ENCODE data around the gene CMTM2.
A peak's percentile ranks its signal among the peaks of the same experiment; 100 is the strongest.
"Not testable (repeated sequence)": the region's sequence is repeated elsewhere in the genome, so short reads cannot be mapped to it uniquely, and the experiment has no call there.

CMTM2 gene

DNA sequence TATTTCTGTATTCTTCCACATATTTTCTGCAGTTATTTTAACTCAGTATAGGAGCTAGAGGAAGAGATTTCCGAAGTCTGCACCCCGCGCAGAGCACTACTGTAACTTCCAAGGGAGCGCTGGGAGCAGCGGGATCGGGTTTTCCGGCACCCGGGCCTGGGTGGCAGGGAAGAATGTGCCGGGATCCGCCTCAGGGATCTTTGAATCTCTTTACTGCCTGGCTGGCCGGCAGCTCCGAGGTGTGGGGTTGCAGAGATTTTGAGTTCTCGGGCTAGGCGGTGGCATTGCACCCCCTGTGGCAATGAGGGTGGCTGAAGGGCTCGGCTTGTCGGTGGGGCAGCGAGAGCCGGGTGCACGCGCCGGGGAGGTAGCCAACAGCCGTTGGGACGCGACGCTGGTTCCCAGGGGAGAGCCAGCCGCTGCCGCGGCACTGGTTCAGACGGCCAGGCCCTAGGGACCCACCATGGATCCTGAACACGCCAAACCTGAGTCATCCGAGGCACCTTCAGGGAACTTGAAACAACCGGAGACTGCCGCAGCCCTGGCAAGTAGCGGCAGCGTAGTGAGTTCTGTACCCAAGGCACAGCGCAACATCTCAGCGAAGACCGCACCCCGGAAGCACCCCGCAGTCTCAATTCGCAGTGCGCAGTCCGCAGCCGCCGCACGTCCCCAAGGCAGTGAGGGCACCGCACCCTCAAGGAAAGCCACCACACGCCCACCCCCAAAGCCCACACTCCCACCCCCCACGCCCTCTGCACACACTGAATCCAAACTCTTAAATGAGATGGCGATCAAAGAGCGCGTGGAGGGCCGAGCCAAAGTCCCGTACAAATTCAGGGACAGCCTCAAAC, 13.0 kb upstream of the CMTM2 start, which contains the start of gene CMTM1:
CMTM1 (plus strand) TSS at position 389 of the 851 bp plus-strand sequence; CDS start at position 464, 75 bp downstream.
- Histone ChIP-seq H3K27me3 (replicated peaks; ENCODE audit: control insufficient read depth, insufficient read depth, low read length, poor library complexity, severe bottlenecking) (no peaks in the 10 kb centered on the region), H3K4me3 (ENCODE audit: insufficient read depth, low read depth, low read length, poor library complexity, severe bottlenecking) (no peak within 1 kb of the TSS), H3K4me1 (ENCODE audit: control insufficient read depth, insufficient read depth, low read length, poor library complexity, severe bottlenecking) (peaks cover 20% of the 10 kb centered on the region), H3K27ac (ENCODE audit: insufficient read depth, low read length, poor library complexity, severe bottlenecking) (no peak within 1 kb of the TSS), H3K9me3 (ENCODE audit: control insufficient read depth, low read length) (no peaks in the 10 kb centered on the region), H3K36me3 (ENCODE audit: control insufficient read depth, insufficient read depth, low read length) (peaks cover 15% of the 10 kb centered on the region)
- no peak for DNase-seq

DNA sequence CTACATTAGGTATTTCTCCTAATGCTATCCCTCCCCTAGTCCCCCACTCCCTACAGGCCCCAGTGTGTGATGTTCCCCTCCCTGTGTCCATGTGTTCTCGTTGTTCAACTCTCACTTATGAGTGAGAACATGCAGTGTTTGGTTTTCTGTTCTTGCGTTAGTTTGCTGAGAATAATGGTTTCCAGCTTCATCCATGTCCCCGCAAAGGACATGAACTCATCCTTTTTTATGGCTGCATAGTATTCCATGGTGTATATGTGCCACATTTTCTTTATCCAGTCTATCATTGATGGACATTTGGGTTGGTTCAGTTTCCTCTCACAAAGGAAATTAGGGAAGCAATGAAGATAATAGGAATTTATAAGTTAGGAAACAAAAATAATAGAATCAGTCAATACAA, 12.0 kb upstream of the CMTM2 start:
- peaks cover 15% of the 10 kb centered on the region for H3K36me3 ChIP-seq (ENCODE audit: control insufficient read depth, insufficient read depth, low read length)
- not testable (repeated sequence) for DNase-seq; H3K27me3 ChIP-seq (replicated peaks; ENCODE audit: control insufficient read depth, insufficient read depth, low read length, poor library complexity, severe bottlenecking); H3K9me3 ChIP-seq (ENCODE audit: control insufficient read depth, low read length); H3K4me3 ChIP-seq (ENCODE audit: insufficient read depth, low read depth, low read length, poor library complexity, severe bottlenecking); H3K27ac ChIP-seq (ENCODE audit: insufficient read depth, low read length, poor library complexity, severe bottlenecking)
- H3K4me1 ChIP-seq (ENCODE audit: control insufficient read depth, insufficient read depth, low read length, poor library complexity, severe bottlenecking) = peaks cover 10% of the 10 kb centered on the region

DNA sequence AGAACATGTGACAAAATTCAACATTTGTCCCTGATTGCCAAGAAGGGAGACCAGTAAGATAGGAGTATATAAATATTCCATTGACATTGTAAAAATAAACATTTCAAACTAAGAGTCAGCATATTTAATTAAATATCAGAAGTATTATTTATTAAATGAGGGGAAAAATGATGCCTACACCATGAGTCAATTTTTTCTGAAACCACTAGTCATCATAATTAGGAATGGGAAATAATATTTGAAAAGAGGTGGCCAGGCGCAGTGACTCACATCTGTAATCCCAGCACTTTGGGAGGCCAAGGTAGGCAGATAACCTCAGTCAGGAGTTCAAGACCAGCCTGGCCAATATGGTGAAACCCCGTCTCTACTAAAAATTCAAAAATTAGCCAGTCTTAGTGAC, 10.9 kb upstream of the CMTM2 start:
- Histone ChIP-seq H3K9me3 (ENCODE audit: control insufficient read depth, low read length) (no peaks in the 10 kb centered on the region), H3K4me1 (ENCODE audit: control insufficient read depth, insufficient read depth, low read length, poor library complexity, severe bottlenecking) (peaks cover under 1% of the 10 kb centered on the region), H3K36me3 (ENCODE audit: control insufficient read depth, insufficient read depth, low read length) (peaks cover 15% of the 10 kb centered on the region), H3K4me3 (ENCODE audit: insufficient read depth, low read depth, low read length, poor library complexity, severe bottlenecking) (no peak overlapping the region), H3K27me3 (replicated peaks; ENCODE audit: control insufficient read depth, insufficient read depth, low read length, poor library complexity, severe bottlenecking) (no peaks in the 10 kb centered on the region), H3K27ac (ENCODE audit: insufficient read depth, low read length, poor library complexity, severe bottlenecking) (no peak overlapping the region)
- DNase-seq = no peak

DNA sequence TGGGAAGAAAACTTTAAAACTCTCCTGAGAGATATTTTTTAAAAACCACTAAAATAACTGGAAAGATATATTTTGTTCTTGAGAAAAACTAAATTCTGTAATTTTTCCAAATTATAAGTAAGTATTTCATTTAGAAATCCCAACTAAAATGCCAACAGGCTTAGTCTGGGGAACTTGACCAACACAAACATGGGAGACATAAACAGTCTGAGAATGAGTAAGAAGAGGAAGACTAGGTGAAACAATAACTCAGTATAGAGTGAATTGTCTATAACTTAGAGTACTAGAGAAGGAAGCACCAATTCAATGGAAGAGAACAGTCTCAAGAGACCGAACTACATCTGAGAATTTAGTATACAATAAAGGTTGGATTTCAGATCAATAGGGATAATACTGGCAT, 10.1 kb upstream of the CMTM2 start:
- no peaks in the 10 kb centered on the region for H3K9me3 ChIP-seq (ENCODE audit: control insufficient read depth, low read length)
- no peak for DNase-seq
- no peak overlapping the region for H3K27ac ChIP-seq (ENCODE audit: insufficient read depth, low read length, poor library complexity, severe bottlenecking)
- peaks cover 15% of the 10 kb centered on the region for H3K36me3 ChIP-seq (ENCODE audit: control insufficient read depth, insufficient read depth, low read length)
- H3K4me3 ChIP-seq (ENCODE audit: insufficient read depth, low read depth, low read length, poor library complexity, severe bottlenecking) = no peak overlapping the region
- no peaks in the 10 kb centered on the region for H3K27me3 ChIP-seq (replicated peaks; ENCODE audit: control insufficient read depth, insufficient read depth, low read length, poor library complexity, severe bottlenecking)
- H3K4me1 ChIP-seq (ENCODE audit: control insufficient read depth, insufficient read depth, low read length, poor library complexity, severe bottlenecking) = no peaks in the 10 kb centered on the region

DNA sequence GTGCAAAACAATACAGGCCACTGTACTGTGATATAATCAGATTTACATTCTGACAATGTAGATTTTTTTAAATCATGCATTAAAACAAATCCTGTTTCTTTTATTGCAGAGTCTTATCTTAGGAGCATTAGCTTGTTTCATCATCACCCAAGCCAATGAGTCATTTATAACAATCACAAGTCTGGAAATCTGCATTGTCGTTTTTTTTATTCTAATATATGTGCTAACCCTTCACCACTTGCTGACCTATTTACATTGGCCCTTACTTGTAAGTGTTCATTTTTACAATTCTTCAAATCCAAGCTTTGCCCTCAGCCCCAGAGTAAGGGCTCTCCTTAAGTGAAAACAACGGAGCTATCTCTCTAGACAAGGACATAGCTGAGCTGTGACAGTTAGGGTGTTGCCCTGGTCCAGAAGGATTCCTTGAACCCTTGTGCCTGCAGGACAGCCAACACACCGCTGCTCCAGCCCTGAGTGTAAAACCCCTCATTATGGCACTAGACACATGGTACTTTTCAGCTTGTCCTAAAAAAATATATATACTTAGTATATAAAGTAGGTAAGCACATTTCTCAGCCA, 9.3 kb upstream of the CMTM2 start:
- Histone ChIP-seq H3K27me3 (replicated peaks; ENCODE audit: control insufficient read depth, insufficient read depth, low read length, poor library complexity, severe bottlenecking) (no peaks in the 10 kb centered on the region), H3K4me1 (ENCODE audit: control insufficient read depth, insufficient read depth, low read length, poor library complexity, severe bottlenecking) (no peaks in the 10 kb centered on the region), H3K4me3 (ENCODE audit: insufficient read depth, low read depth, low read length, poor library complexity, severe bottlenecking) (no peak overlapping the region), H3K27ac (ENCODE audit: insufficient read depth, low read length, poor library complexity, severe bottlenecking) (no peak overlapping the region), H3K36me3 (ENCODE audit: control insufficient read depth, insufficient read depth, low read length) (peaks cover 15% of the 10 kb centered on the region), H3K9me3 (ENCODE audit: control insufficient read depth, low read length) (no peaks in the 10 kb centered on the region)
- no peak for DNase-seq

DNA sequence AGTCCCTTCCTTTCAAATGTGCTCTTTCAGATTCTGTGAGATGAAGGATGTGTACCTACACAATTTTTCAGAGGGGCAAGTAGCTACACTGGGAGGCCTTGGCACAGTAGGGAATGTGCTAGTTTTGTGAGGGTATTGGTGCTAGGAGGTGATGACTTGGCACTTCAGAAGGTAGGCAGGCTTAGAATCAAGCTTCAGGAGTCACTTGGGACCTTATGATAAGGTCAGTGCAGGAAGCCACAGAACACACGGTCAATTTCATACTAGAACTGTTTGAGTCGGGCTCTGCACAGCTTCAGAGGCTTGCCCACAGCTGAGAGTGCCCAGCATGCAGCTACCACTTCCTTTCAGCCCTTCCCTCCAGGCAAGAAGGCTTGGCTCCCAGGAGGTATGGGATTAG, 6.9 kb upstream of the CMTM2 start:
- Histone ChIP-seq H3K27me3 (replicated peaks; ENCODE audit: control insufficient read depth, insufficient read depth, low read length, poor library complexity, severe bottlenecking) (no peaks in the 10 kb centered on the region), H3K36me3 (ENCODE audit: control insufficient read depth, insufficient read depth, low read length) (no peaks in the 10 kb centered on the region), H3K4me3 (ENCODE audit: insufficient read depth, low read depth, low read length, poor library complexity, severe bottlenecking) (no peak overlapping the region), H3K4me1 (ENCODE audit: control insufficient read depth, insufficient read depth, low read length, poor library complexity, severe bottlenecking) (no peaks in the 10 kb centered on the region), H3K9me3 (ENCODE audit: control insufficient read depth, low read length) (no peaks in the 10 kb centered on the region), H3K27ac (ENCODE audit: insufficient read depth, low read length, poor library complexity, severe bottlenecking) (peak overlapping the region; percentile 5)
- no peak for DNase-seq

DNA sequence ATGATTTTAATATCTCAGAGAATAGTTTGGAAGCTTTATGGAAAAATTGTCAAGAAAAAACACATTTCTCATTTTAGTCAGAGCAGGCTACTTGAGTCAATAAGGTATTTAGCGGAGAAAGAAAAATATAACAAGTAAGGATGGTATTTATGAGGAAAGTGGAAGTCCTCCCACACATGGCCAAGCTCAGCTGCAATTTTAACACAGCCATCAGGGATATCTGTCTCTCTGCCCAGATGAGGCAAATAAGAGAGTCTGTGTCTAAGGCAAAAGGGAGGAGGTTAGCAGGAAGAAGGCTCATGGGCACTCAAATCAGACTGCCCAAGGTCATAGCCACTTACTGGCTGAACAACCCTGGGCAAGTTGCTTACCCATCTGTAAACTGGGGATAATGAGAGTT, 5.2 kb upstream of the CMTM2 start:
- H3K36me3 ChIP-seq (ENCODE audit: control insufficient read depth, insufficient read depth, low read length) = no peaks in the 10 kb centered on the region
- H3K27me3 ChIP-seq (replicated peaks; ENCODE audit: control insufficient read depth, insufficient read depth, low read length, poor library complexity, severe bottlenecking) = peaks cover 1% of the 10 kb centered on the region
- H3K27ac ChIP-seq (ENCODE audit: insufficient read depth, low read length, poor library complexity, severe bottlenecking) = no peak overlapping the region
- no peaks in the 10 kb centered on the region for H3K9me3 ChIP-seq (ENCODE audit: control insufficient read depth, low read length)
- DNase-seq = no peak
- H3K4me3 ChIP-seq (ENCODE audit: insufficient read depth, low read depth, low read length, poor library complexity, severe bottlenecking) = no peak overlapping the region
- H3K4me1 ChIP-seq (ENCODE audit: control insufficient read depth, insufficient read depth, low read length, poor library complexity, severe bottlenecking) = peaks cover 4% of the 10 kb centered on the region

DNA sequence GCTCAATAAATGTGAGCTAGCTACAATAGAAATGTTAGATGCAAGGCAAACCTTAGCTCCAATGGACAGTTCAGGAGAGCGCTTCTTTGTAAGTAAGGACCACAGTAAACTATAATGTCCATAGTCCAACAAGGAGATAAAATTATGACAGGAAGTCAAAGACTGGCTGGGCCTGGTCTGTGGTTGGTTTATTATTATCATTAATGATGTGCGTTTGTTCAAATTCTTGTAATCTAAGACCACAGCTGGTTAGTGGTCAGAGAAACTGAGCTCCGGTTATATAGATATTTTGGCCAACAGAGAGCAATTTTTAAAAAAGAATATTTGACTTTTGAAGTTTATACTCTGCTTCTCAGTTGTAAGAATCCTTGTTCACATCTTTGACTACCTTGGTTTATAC, 4.7 kb upstream of the CMTM2 start:
- H3K4me1 ChIP-seq (ENCODE audit: control insufficient read depth, insufficient read depth, low read length, poor library complexity, severe bottlenecking) = peaks cover 8% of the 10 kb centered on the region
- H3K36me3 ChIP-seq (ENCODE audit: control insufficient read depth, insufficient read depth, low read length) = no peaks in the 10 kb centered on the region
- no peak overlapping the region for H3K4me3 ChIP-seq (ENCODE audit: insufficient read depth, low read depth, low read length, poor library complexity, severe bottlenecking)
- H3K27ac ChIP-seq (ENCODE audit: insufficient read depth, low read length, poor library complexity, severe bottlenecking) = no peak overlapping the region
- no peak for DNase-seq
- H3K27me3 ChIP-seq (replicated peaks; ENCODE audit: control insufficient read depth, insufficient read depth, low read length, poor library complexity, severe bottlenecking) = peaks cover 5% of the 10 kb centered on the region
- H3K9me3 ChIP-seq (ENCODE audit: control insufficient read depth, low read length) = no peaks in the 10 kb centered on the region

DNA sequence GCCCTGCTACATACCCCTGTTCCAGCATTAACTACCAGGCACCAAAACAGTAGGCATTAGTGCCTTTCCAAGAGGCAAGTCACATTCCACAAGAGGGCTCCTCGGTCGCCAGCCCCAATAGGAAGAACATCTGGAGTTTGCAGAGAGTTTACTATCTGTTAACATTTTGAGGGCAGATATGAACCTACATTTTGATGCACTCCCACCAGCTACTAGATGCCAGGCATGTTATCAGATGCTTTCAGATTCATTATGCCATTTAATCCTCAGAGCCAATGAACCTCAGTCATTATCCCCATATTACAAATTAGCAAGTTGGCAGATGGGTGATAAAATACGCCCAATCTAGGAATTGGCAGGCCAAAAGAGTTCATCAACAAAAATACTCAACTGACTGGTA, 4.2 kb upstream of the CMTM2 start:
- Histone ChIP-seq H3K9me3 (ENCODE audit: control insufficient read depth, low read length) (no peaks in the 10 kb centered on the region), H3K27ac (ENCODE audit: insufficient read depth, low read length, poor library complexity, severe bottlenecking) (no peak overlapping the region), H3K36me3 (ENCODE audit: control insufficient read depth, insufficient read depth, low read length) (no peaks in the 10 kb centered on the region), H3K4me3 (ENCODE audit: insufficient read depth, low read depth, low read length, poor library complexity, severe bottlenecking) (no peak overlapping the region), H3K4me1 (ENCODE audit: control insufficient read depth, insufficient read depth, low read length, poor library complexity, severe bottlenecking) (peaks cover 9% of the 10 kb centered on the region), H3K27me3 (replicated peaks; ENCODE audit: control insufficient read depth, insufficient read depth, low read length, poor library complexity, severe bottlenecking) (peaks cover 8% of the 10 kb centered on the region)
- DNase-seq = no peak

DNA sequence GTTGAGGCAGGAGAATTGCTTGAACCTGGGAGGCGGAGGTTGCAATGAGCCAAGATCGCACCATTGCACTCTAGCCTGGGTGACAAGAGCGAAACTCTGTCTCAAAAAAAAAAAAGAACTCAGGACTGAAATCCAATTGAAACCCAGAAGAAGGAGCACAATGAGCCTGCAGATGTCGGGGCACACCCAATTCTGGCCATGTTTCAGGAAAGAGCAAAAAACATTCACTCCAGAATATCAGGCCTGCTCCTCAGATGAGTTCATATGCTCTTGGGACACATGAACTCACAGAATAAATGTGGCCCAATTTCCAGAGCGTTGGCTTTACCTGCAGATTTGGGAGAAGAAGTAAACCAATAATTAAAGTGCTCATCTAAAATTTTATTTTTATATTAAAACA, 3.0 kb upstream of the CMTM2 start:
- Histone ChIP-seq H3K4me3 (ENCODE audit: insufficient read depth, low read depth, low read length, poor library complexity, severe bottlenecking) (no peak overlapping the region), H3K4me1 (ENCODE audit: control insufficient read depth, insufficient read depth, low read length, poor library complexity, severe bottlenecking) (peaks cover 9% of the 10 kb centered on the region), H3K36me3 (ENCODE audit: control insufficient read depth, insufficient read depth, low read length) (no peaks in the 10 kb centered on the region), H3K27me3 (replicated peaks; ENCODE audit: control insufficient read depth, insufficient read depth, low read length, poor library complexity, severe bottlenecking) (peaks cover 8% of the 10 kb centered on the region), H3K27ac (ENCODE audit: insufficient read depth, low read length, poor library complexity, severe bottlenecking) (no peak overlapping the region), H3K9me3 (ENCODE audit: control insufficient read depth, low read length) (no peaks in the 10 kb centered on the region)
- no peak for DNase-seq
